HEK293 (cell line): ENCODE data around the gene GRIA1.

Experiments
- ZNF274 ChIP-seq, 2 experiments: fragments of 200-500 bp in 1 of 2; fragments of 450-650 bp in 1 of 2; sonication (Bioruptor generic) in 1 of 2; formaldehyde crosslinking in 1 of 2; IDR thresholded peaks; 2 replicates each; pipeline versions ENCODE4 v1.5.1 to v1.6.1; 2014 to 2016; ENCODE audit warnings: borderline replicate concordance in 1 of 2, inconsistent platforms in 1 of 2, low read length in 1 of 2, missing biosample characterization in 1 of 2, missing genetic modification characterization in 1 of 2
- ZNF423 ChIP-seq: fragments of 450-650 bp; formaldehyde crosslinking; IDR thresholded peaks from 2 replicates; pipeline ENCODE4 v1.5.1; 2016; ENCODE audit warnings: missing biosample characterization, missing genetic modification characterization
- ZNF76 ChIP-seq: fragments of 450-650 bp; formaldehyde crosslinking; IDR thresholded peaks from 2 replicates; pipeline ENCODE4; 2016; ENCODE audit warnings: low read depth, missing biosample characterization, missing genetic modification characterization, borderline replicate concordance

GRCh38 chr5:153809166-153809565 lies 318.7 kb downstream of the GRIA1 start:
- TF ChIP-seq ZNF274 (IDR thresholded peaks at IDR 0.05; ENCODE audit: low read length) = no peak
- no peak for TF ChIP-seq ZNF274 (tag by site-specific recombination; IDR thresholded peaks at IDR 0.05; ENCODE audit: borderline replicate concordance)
- TF ChIP-seq ZNF423 (tag by site-specific recombination) = no peak
- TF ChIP-seq ZNF76 (tag by site-specific recombination) = no peak
